Cardiac fibroblast (primary cell): ENCODE results near the gene SUCLG1.
A peak's percentile ranks its signal among the peaks of the same experiment; 100 is the strongest.

ENCODE experiments used
- DNase-seq, 2 donors: peaks; one replicate each; pipeline versions ENCODE4 v3.0.0 to v3.0.0-alpha.2; 2010; ENCODE audit warnings: low read depth in 2 of 2
- H3K4me3 ChIP-seq, 2 donors: replicated peaks in 1 of 2; 1 replicate in 1 of 2; 2 replicates in 1 of 2; pipeline ENCODE4 v1.5.1; 2011; ENCODE audit warnings: low read depth in 2 of 2, low read length in 2 of 2, mild to moderate bottlenecking in 2 of 2, moderate library complexity in 1 of 2
- CTCF ChIP-seq: IDR thresholded peaks from one replicate; pipeline ENCODE4 v1.5.1; 2011; ENCODE audit warnings: low read depth, mild to moderate bottlenecking, low read length, inconsistent platforms

Gene SUCLG1

DNA sequence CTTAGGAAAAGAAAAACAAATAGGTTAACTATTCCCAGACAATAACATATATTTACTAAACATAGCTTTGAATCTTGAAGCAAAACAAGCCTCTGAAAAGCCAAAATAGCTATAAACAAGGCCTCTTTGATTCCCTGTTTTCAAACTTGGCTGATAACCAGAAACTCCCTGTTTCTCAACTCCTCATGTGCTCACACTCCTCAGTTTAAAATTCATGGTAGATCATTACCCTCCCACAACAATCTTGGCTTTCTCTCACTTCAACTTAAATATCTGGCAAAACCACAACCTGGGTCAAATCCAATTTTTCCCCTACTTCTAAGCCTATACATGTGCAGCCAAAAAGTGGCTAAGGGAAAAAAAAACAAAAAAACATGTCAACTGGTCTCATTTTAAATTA, 15.6 kb downstream of the SUCLG1 start:
- DNase-seq, result peak in 1 of 2 donors; percentile 38

DNA sequence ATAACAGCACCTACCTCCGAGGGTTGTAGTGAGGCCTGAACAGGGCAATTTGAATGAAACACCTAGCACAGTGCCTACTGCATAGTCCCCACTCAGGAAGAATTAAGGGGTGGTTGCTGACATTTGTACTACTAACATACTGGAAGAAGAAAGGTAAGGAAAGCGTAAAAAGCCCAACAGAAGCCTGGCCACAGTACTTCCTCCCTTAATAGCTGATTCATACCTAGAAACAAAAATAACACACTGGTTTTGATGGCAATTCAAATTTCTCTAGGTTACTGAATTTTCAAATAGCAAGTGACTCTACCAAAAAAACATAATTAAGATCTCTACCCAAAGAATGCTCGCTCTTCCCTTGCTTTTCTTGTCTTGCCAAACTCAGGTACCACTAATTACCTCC, 16.2 kb downstream of the SUCLG1 start:
- TF ChIP-seq CTCF, result no peak
- DNase-seq, result no peak
- no peak overlapping the region for H3K4me3 ChIP-seq

More for the DNA sequence above, 15.6 kb downstream of the SUCLG1 start:
- no peak for TF ChIP-seq CTCF
- no peak overlapping the region for H3K4me3 ChIP-seq

GRCh38 chr2:84441505-84441904, 17.6 kb downstream of the SUCLG1 start:
- H3K4me3 ChIP-seq, result no peak overlapping the region
- no peak for DNase-seq

DNA sequence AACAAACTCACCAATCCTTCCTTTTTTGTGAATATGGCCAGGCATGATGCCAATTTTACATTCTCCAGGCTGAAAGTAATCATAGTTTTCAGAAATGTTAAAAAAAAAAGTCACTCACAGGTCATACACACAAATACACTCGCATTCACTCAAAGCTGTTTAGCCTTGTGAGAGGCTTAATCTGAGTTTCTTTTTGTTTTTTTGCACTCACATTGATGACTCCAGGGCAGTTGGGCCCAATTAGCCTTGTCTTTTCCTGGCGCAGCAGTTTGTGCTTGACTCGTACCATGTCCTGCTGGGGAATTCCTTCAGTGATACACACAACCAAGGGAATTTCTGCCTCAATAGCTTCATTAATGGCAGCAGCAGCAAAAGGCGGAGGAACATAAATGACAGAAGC, 18.0 kb downstream of the SUCLG1 start:
- TF ChIP-seq CTCF, result no peak
- DNase-seq, result peak in 1 of 2 donors; percentile 22
- H3K4me3 ChIP-seq, result no peak overlapping the region

More at GRCh38 chr2:84441505-84441904, 17.6 kb downstream of the SUCLG1 start:
- TF ChIP-seq CTCF, result no peak

DNA sequence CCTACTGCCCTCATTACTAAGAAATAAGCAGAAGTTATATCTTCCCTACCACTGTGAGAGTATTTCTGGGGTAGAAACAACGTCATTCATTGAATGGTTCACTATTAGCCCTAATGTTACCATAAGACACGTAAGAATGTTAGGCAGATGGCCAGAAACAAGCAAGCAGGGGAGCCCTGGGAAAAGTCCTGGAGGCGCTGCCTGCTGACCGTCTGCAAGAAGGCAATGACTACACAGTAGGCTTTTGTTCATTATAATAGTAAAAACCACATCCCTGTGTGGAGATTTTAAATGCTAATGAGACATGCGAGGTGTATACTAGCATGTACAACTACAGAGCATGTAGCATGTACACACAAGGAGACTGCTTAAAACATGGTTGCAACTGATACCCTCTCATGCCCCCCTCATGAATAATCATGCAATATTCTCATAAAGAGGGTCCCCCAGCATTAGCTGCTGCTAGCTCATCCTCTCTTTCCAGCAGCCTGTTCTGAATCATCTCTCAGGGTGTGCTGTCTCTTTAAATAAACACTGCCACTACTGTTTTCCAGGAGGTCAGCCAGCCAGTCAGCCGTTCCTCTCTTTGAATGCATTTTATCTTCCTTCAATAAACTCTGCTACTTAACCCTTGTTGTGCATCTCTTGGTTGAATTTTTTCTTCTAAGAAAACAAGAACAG, 23.6 kb downstream of the SUCLG1 start:
- no peak overlapping the region for H3K4me3 ChIP-seq
- no peak for TF ChIP-seq CTCF
- DNase-seq, result peak; percentile 68 to 75

DNA sequence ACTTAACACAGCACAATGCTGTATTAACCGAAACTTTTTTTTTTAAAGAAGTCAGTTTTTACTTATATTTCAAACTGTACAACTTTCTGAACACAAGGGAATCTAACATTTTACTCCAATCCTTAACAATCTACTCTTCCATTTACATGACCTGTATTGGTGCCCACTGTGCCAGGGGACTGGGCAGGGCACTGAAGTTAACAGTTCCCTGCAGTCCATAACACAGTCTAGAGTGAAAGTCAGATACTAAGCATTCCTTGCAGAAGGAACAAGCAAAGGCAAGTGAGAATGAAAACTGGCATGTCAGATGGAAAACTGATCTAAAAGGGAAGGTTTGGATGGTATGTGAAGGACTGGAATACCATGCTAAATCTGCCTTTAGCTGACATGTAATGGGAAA, 29.8 kb downstream of the SUCLG1 start:
- no peak for DNase-seq
- no peak for TF ChIP-seq CTCF
- H3K4me3 ChIP-seq, result no peak overlapping the region
